ENCODE measurements around the gene DRD4. TPM values are rescaled to one million over a fixed set of nuclear protein-coding genes. Genes with fewer than 3 reads are reported as not detected.

The DRD4 gene
- total and polyA plus RNA-seq, 10 of the 15 experiments (the other 5 are each of a cell fraction or from before 2014, with no cell fraction given) = not detected

- ChIA-PET RAD21 (ENCODE audit: unreplicated experiment) (no interaction called here), CTCF (no interaction called here), SMC1A (ENCODE audit: uncharacterized antibody, unreplicated experiment) (no interaction called here), POLR2A (no interaction called here)
- H2AFZ ChIP-seq (ENCODE audit: control insufficient read depth, low read depth, low read length) = no peak overlapping the region
- intact Hi-C loops (cut with micrococcal nuclease; ENCODE audit: unreplicated experiment) = no loop called here
- H3K27ac ChIP-seq (ENCODE audit: control insufficient read depth, insufficient read depth) = no peak overlapping the region
- 0 out of 2 replicates have a peak, but pooled peaks have one; percentile 18 for TF ChIP-seq POLR2A (IDR thresholded peaks at IDR 0.05; ENCODE audit: low read depth, low read length)
- TF ChIP-seq, protein P1, sequence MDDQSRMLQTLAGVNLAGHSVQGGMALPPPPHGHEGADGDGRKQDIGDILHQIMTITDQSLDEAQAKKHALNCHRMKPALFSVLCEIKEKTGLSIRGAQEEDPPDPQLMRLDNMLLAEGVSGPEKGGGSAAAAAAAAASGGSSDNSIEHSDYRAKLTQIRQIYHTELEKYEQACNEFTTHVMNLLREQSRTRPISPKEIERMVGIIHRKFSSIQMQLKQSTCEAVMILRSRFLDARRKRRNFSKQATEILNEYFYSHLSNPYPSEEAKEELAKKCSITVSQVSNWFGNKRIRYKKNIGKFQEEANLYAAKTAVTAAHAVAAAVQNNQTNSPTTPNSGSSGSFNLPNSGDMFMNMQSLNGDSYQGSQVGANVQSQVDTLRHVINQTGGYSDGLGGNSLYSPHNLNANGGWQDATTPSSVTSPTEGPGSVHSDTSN (IDR thresholded peaks at IDR 0.05; ENCODE audit: insufficient replicate concordance, low read depth, low read length) = no peak
- peaks cover 10% of the 10 kb centered on the region for H3K4me1 ChIP-seq (ENCODE audit: control insufficient read depth, insufficient read depth, low read length)
- in situ Hi-C loops (cut with MboI) = no loop called here
- 97% methylated on average over 26 of the region's 28 CpGs for WGBS (ENCODE audit: insufficient coverage, insufficient replicate concordance, low lambda C conversion rate, missing lambda C conversion rate)
- peaks cover 21 to 75% of the 10 kb centered on the region in 2 experiments; a peak in 3 of 4 replicates for H3K36me3 ChIP-seq (ENCODE audit: control insufficient read depth in 2 of 2, insufficient read depth in 2 of 2, low read length in 1 of 2)
- BruUV-seq (replicated peaks) = no TSS peak
- no peaks in the 10 kb centered on the region for H3K9me3 ChIP-seq (replicated peaks; ENCODE audit: control insufficient read depth, insufficient read depth, low read length)
- no peak overlapping the region for H3K4me3 ChIP-seq
- H3K4me2 ChIP-seq (ENCODE audit: control insufficient read depth, insufficient read depth) = no peak overlapping the region
- ATAC-seq = no peak
- H3K79me2 ChIP-seq (ENCODE audit: control insufficient read depth, insufficient read depth, low read length) = peaks cover 13% of the 10 kb centered on the region
- no peak for DNase-seq (ENCODE audit: low read depth, low spot score)
- FAIRE-seq = no peak
- peaks cover 11% of the 10 kb centered on the region for H4K20me1 ChIP-seq (ENCODE audit: control insufficient read depth, insufficient read depth)
- no peaks in the 10 kb centered on the region for H3K27me3 ChIP-seq (replicated peaks in 1 of 2; ENCODE audit: control insufficient read depth in 2 of 2, insufficient read depth in 2 of 2, low read length in 1 of 2)
- no peak overlapping the region for H3K9ac ChIP-seq (ENCODE audit: control insufficient read depth, insufficient read depth, low read length)
Observed at GRCh38 chr11:609341-609811, 27.7 kb upstream of the DRD4 start.

GRCh38 chr11:610146-610801 lies 26.8 kb upstream of the DRD4 start:
- Histone ChIP-seq H3K9me3 (replicated peaks; ENCODE audit: control insufficient read depth, insufficient read depth, low read length) (no peaks in the 10 kb centered on the region), H3K9ac (ENCODE audit: control insufficient read depth, insufficient read depth, low read length) (no peak overlapping the region), H2AFZ (ENCODE audit: control insufficient read depth, low read depth, low read length) (no peak overlapping the region), H4K20me1 (ENCODE audit: control insufficient read depth, insufficient read depth) (peaks cover 11% of the 10 kb centered on the region), H3K4me1 (ENCODE audit: control insufficient read depth, insufficient read depth, low read length) (peaks cover 10% of the 10 kb centered on the region), H3K79me2 (ENCODE audit: control insufficient read depth, insufficient read depth, low read length) (peaks cover 22% of the 10 kb centered on the region), H3K4me2 (ENCODE audit: control insufficient read depth, insufficient read depth) (no peak overlapping the region), H3K36me3 (ENCODE audit: control insufficient read depth in 2 of 2, insufficient read depth in 2 of 2, low read length in 1 of 2) (peaks cover 16 to 70% of the 10 kb centered on the region in 2 experiments; a peak in 3 of 4 replicates), H3K27me3 (replicated peaks in 1 of 2; ENCODE audit: control insufficient read depth in 2 of 2, insufficient read depth in 2 of 2, low read length in 1 of 2) (no peaks in the 10 kb centered on the region), H3K27ac (ENCODE audit: control insufficient read depth, insufficient read depth) (no peak overlapping the region), H3K4me3 (no peak overlapping the region)
- no peak for DNase-seq (ENCODE audit: low read depth, low spot score)
- in situ Hi-C loops (cut with MboI) (no loop called here), intact Hi-C loops (cut with micrococcal nuclease; ENCODE audit: unreplicated experiment) (no loop called here)
- BruUV-seq (replicated peaks) = no TSS peak
- SMC1A ChIA-PET (ENCODE audit: uncharacterized antibody, unreplicated experiment) = no interaction called here
- CTCF ChIA-PET = no interaction called here
- TF ChIP-seq POLR2A (IDR thresholded peaks at IDR 0.05; ENCODE audit: low read depth, low read length) = peak; percentile 3; the same call in 1 of the 2 replicates
- TF ChIP-seq ZZZ3 (IDR thresholded peaks at IDR 0.05; ENCODE audit: control insufficient read depth, insufficient read length, low read depth) = no peak
- no peak for TF ChIP-seq MYB (IDR thresholded peaks at IDR 0.05; ENCODE audit: borderline replicate concordance, low read depth, low read length)
- no peak for TF ChIP-seq GABPA (IDR thresholded peaks at IDR 0.05; ENCODE audit: low read depth)
- TF ChIP-seq YBX1 (IDR thresholded peaks at IDR 0.05) = no peak
- RAD21 ChIA-PET (ENCODE audit: unreplicated experiment) = no interaction called here
- WGBS (ENCODE audit: insufficient coverage, insufficient replicate concordance, low lambda C conversion rate, missing lambda C conversion rate) = 98% methylated on average over 18 of the region's 18 CpGs
- POLR2A ChIA-PET = no interaction called here
- no peak for FAIRE-seq
- ATAC-seq = no peak
